ENCODE data around the gene GRIN2A.

GRIN2A gene

GRCh38 chr16:9864461-9864860 lies 317.8 kb downstream of the GRIN2A start:
- H3K4me3 ChIP-seq (ENCODE audit: control insufficient read depth, low read depth, low read length), result no peak overlapping the region
- no peak for DNase-seq (ENCODE audit: low read depth)
- no peak for TF ChIP-seq CTCF (conservative IDR thresholded peaks at IDR 0.05; ENCODE audit: control insufficient read depth, insufficient read depth, low read depth, low read length)

DNA sequence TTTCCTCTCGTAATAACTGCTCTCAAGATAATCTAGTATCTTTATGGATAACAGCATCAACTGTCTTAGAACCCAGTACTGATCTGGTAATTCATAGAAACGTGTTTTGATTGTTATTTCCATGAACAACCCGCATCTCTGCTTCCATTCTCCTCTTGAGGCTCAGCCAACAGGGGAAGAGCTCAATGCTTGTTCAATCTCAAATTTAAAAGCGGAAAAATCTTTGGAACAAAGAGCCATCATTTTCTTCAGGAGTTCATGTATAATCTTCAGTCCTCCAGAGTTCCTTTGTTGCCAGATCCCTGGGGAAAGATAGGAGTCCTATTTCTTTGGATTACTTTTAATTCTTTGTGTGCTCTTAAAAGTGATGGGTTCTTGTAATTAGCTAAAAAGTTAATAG lies 319.9 kb downstream of the GRIN2A start:
- no peak overlapping the region for H3K4me3 ChIP-seq (ENCODE audit: control insufficient read depth, low read depth, low read length)
- no peak for DNase-seq (ENCODE audit: low read depth)
- TF ChIP-seq CTCF (conservative IDR thresholded peaks at IDR 0.05; ENCODE audit: control insufficient read depth, insufficient read depth, low read depth, low read length), result no peak

DNA sequence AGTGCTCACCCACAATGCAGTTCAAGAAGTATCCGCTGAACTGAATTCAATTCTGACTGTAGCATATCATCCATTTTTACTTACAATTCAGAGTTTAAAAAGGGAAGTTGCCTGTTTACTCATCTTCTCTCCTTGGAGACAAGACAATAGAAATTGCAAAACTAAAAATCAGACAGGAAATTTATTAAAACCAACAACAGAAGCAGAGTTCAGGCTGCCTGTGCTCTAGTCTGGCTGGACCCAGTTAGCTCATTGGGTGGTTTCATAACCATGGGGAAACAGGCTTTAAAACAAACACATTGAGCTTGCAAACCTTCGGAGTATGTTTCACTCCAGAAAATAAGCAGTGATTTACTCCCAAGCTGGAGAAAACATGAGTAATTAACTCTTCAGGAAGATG lies 321.4 kb downstream of the GRIN2A start:
- TF ChIP-seq CTCF (conservative IDR thresholded peaks at IDR 0.05; ENCODE audit: control insufficient read depth, insufficient read depth, low read depth, low read length), result no peak
- peak; percentile 51 for DNase-seq (ENCODE audit: low read depth)
- no peak overlapping the region for H3K4me3 ChIP-seq (ENCODE audit: control insufficient read depth, low read depth, low read length)

GRCh38 chr16:9859701-9860327 lies 322.4 kb downstream of the GRIN2A start:
- H3K4me3 ChIP-seq (ENCODE audit: control insufficient read depth, low read depth, low read length), result no peak overlapping the region
- no peak for TF ChIP-seq CTCF (conservative IDR thresholded peaks at IDR 0.05; ENCODE audit: control insufficient read depth, insufficient read depth, low read depth, low read length)
- DNase-seq (ENCODE audit: low read depth), result no peak

- TF ChIP-seq CTCF (conservative IDR thresholded peaks at IDR 0.05; ENCODE audit: control insufficient read depth, insufficient read depth, low read depth, low read length), result no peak
- DNase-seq (ENCODE audit: low read depth), result peak; percentile 92
- H3K4me3 ChIP-seq (ENCODE audit: control insufficient read depth, low read depth, low read length), result no peak overlapping the region
Measured at GRCh38 chr16:9854675-9855074, 327.6 kb downstream of the GRIN2A start.

DNA sequence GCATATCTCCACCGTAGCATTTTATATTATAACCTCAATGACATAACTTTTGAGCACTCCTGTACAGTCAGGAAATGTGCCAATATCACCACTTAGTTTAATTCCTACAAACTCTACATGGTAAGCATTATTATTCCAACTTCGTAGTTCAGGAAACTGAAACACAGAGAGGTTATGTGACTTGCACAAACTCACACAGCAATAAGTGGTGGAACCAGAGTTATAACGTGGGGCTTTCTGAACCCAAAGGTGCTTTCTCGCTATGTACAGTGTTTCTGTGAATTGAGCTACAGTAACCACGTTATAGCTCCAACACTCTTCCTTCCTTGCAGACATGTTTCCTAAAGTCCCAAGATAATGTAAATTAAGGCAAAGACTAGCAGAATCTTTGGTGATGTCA lies 330.2 kb downstream of the GRIN2A start:
- no peak for TF ChIP-seq CTCF (conservative IDR thresholded peaks at IDR 0.05; ENCODE audit: control insufficient read depth, insufficient read depth, low read depth, low read length)
- H3K4me3 ChIP-seq (ENCODE audit: control insufficient read depth, low read depth, low read length), result no peak overlapping the region
- DNase-seq (ENCODE audit: low read depth), result no peak

DNA sequence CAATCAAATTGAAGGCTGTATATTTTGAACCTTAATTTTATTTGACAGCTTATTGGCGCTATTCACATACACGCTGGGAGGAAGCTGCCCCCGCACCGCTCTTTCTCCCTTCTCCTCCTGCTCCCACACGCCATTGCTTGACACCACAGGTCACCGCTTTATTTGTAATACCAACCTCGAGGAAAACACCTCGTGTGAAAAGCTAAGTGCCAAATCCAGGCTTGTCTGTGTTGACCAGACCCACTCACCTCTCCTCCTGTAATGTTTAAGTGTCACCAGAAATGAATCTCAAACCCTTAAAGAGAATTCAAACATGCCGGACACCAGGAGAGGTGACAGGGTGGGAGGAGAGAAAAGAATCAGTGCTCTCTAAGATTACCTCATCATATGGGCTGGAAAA lies 331.4 kb downstream of the GRIN2A start:
- TF ChIP-seq CTCF (conservative IDR thresholded peaks at IDR 0.05; ENCODE audit: control insufficient read depth, insufficient read depth, low read depth, low read length), result no peak
- no peak overlapping the region for H3K4me3 ChIP-seq (ENCODE audit: control insufficient read depth, low read depth, low read length)
- no peak for DNase-seq (ENCODE audit: low read depth)

All from fibroblast of mammary gland (primary cell).